Ammon's horn (tissue), 1 donor: ENCODE results near the gene CT55.
"Not testable (repeated sequence)": the region's sequence is repeated elsewhere in the genome, so short reads cannot be mapped to it uniquely, and the experiment has no call there.

Experiments used
- DNase-seq: peaks from one replicate; pipeline ENCODE4 v3.0.0-alpha.2; 2016; ENCODE audit warnings: low spot score

CT55 gene, protein sequence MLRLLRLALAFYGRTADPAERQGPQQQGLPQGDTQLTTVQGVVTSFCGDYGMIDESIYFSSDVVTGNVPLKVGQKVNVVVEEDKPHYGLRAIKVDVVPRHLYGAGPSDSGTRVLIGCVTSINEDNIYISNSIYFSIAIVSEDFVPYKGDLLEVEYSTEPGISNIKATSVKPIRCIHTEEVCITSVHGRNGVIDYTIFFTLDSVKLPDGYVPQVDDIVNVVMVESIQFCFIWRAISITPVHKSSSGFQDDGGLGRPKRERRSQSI

DNA sequence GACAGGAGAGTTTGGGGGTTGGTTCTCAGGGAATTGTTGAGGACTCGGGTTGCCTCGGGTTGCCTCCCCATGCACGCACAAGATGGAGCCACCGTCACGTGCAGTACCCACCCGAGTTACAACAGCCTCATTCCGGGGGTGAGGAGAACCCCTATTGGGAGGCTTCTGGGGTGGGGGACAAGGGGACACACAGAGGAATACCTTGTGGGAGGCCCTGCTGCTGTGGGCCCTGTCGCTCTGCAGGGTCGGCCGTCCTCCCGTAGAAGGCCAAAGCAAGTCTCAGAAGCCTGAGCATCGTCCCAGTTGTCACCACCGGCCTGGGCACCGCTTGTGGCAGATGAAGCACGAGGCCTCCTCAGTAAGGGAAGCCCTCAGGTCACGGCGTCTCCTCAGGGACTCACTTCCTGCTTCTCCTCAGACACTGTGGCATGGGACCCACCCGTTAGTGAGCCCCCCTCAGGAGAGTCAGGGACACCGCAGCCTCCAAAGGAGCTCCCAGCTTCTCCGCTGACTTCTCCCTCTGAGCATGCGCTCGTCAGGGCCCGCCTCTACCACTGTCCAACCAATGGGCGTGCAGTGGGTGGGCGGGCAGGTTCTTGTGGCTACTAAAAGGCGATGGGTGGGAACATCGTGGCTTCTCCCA lies at the start of gene CT55:
Gene CT55, minus strand, starts transcription at position 522 of the 643 bp plus-strand sequence. Its CDS starts 227 bp downstream, at position 295.
- no peak for DNase-seq

DNA sequence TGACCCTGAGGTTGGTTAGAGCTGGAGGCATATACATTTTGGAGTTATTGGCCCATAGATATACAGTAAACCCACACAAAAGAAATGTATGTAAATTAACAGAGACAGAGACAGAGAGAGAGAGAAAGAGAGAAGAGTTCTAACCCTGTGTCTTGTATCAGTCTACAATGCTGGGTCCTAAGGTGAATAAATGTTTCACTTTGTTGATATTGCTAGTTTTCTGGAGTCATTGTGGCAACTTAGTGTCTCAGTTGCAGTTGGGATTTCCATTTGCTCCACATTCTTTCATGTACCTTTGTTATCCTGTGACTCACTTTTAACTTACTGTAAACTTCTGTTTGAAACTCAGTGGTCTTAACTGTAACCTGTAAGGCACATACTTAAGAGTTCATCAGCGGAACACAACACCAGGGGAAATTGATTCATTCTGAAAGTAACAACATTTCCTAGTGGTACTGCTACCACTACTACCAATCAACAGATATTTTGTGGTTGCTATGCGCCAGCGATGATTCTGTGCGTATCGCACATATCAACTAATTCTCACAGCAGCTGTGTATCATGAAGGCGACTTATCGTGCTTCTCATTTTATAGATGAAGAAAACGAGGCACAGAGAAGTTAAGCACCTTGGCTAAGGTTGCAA lies 42.1 kb upstream of the CT55 start:
- DNase-seq = no peak

DNA sequence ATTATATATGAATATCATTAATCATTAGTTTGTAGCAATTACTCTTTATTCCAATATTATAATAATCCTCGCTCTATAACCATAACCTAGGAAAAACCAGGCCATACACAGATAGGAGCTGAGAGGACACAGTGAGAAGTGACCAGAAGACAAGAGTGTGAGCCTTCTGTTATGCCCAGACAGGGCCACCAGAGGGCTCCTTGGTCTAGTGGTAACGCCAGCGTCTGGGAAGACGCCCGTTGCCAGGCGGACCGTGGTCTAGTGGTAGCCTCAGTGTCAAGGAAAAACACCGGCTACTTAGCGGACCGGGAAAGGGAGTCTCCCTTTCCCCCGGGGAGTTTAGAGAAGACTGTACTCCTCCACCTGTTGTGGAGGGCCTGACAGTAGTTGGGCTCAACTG lies 35.2 kb upstream of the CT55 start:
- not testable (repeated sequence) for DNase-seq

DNA sequence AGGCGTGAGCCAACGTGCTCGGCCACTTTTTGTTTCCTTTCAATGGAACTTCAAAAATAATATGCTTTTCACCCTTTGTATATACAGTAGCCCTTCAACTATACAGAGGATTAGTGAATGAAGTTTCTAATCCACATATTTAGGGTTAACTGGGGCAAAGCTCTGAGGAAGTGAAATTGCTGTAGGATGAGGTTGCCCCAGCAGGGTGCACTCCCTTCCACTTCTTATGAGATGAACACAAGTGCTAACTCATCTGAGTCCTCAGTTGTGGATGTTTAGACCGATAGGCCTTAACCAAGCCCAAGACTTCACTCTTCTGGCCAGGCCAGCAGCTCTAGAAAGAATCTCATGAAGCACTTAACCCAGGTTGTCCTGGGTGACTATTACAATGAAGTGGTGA lies 29.1 kb upstream of the CT55 start:
- DNase-seq = no peak

DNA sequence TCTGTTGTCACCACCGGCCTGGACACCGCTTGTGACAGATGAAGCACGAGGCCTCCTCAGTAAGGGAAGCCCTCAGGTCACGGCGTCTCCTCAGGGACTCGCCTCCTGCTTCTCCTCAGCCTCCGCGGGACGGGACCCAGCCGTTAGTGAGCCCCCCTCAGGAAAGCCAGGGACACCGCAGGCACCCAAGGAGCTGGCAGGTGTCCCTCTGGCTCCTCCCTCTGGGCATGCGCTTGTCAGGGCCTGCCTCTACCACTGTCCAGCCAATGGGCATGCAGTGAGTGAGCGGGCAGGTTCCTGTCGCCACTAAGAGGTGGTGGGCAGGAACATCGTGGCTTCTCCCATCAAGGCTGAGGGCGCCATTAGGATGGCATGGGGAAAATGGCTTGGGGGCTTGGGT lies 23.5 kb upstream of the CT55 start:
- DNase-seq = no peak

DNA sequence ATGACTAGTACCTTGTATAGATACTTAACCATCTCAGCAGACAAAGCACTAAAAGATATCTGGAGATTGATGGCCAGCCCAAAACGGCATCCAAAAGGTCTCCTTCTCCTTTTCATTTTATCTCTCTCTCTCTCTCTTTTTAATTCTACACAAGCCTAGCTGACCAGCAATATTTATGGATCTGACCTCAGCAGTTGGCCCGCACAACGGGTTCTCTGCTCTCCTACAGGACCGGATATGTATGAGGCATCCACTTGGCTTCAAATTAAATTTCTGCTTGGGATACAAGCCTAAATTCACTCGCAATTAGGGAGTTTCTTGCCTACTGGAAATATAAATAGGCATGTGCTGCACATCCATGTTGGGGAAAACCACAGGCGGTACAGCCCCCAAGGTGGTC lies 22.5 kb upstream of the CT55 start:
- DNase-seq = no peak

DNA sequence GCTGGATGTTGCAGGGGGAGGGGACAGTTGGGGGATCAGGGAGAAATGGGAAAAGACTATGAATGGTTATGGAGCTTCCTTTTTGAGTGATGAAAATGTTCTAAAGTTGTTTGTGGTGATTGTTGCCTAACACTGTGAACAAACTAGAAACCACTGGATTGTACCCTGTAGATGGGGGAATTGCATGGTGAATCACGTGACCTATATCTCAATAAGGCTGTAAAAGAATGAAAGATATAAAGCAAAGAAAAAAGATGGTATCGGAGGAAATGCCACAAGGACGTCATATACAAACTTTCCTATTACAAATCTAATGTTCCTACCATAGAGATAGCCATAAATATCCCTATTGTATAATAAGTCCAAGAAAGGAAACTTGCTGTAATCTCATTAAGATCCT lies 20.6 kb upstream of the CT55 start:
- no peak for DNase-seq

DNA sequence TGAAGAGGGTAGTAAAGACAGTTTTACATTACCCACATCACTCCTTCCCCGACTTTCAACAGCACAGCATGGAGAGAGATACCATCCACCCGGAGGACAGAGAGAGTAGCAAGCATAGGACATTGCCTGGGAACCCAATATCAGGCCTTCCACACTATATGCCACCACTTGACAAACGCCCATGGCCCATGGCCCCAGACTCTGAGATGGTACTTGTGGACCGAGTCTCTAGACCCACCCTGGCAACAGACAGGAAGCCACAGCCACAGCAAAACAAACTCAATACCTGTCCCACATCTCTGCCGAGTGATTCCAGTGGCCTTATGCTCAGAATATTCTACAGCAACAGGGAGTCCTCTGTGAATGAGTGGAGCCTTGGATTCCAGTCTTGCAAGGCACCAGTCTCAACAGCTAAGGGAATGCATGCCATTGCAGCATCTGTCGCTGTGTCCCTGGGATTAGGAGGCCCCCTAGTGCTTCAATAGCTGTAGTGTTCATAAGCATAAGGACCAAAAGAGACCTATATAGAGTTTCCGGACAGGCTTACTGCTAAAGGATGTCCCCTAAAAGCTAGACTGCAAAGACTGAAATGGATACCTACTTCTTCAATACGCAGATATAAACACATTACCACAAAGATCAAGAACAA lies 14.7 kb upstream of the CT55 start:
- DNase-seq = peak; percentile 41

DNA sequence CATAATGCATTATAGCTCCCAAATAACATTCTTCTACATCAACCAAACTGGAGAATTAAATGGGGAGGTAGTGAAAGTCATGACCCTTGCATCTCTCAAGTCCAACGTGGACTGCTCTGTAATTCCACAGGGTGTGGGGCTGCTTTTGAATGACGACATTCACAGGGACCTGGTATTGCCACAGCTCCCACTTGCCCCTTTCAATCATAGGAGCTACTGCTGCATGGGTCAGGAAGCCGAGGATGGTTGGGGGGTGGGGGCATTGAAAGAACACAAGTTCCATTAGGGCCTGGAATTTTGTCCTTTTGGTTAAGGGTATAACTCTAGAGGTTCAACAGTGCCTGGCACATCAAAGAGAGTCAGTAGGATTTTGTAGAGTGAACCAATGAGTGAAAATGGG lies 7.4 kb upstream of the CT55 start:
- no peak for DNase-seq

DNA sequence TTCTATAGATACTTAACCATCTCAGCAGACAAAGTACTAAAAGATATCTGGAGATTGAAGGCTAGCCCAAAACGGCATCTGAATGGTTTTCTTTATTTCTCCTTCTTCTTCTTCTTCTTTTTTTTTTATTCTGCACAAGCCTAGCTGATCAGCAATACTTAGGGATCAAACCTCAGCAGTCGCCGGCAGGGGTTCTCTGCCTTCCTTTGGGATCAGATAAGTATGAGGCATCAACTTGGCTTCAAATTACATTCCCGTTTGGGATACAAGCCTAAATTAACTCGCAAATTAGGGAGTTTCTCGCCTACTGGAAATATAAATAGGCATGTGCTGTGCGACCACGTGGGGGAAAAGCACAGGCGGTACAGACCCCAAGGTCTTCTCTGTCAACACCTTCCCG lies 730 bp downstream of the CT55 start:
- no peak for DNase-seq

DNA sequence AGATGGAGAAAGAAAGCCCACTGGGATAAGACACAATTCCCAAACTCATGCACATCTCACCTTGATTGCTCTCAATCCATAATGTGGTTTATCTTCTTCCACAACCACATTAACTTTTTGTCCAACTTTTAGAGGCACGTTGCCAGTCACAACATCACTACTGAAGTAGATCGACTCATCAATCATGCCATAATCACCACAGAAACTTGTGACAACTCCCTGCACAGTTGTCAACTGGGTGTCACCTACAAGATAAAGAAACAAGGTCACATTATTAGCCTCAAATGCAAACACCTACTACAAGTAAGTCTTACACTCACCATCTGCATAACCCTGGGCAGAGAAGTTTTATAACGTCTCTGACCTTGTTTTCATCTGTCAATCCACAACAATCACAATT lies 1.7 kb downstream of the CT55 start:
- DNase-seq = not testable (repeated sequence)

DNA sequence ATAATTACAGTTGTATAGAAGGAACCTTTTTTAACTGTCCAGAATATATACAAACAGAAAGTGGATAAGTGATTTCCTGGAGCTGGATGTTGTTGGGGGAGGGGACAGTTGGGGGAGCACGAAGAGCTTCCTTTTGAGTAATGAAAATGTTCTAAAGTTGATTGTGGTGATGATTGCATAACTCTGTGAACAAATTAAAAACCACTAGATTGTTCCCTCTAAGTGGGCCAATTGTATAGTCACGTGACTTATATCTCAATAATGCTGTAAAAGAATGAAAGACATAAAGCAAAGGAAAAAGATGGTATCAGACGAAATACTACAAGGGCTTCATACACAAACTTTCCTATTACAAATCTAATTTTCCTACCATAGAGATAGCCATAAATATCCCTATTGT lies 2.7 kb downstream of the CT55 start:
- DNase-seq = no peak

DNA sequence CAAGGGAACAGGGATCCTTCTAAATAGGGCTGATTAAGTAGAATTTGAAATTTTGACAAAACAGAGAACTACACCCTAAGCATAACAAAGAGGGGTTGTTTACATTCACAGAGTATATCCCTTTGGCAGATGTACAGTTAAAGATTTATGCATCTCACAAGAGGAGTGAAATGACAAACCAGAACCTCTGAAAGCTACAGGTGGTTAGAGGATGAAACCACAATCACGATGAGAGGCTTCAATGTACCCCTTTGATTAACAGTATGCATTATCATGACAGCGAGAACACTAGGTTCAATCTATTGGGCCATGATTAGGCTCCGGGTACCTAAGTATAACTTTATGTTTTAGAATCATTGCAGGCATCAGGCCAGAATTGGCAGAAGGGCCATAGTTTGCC lies 16.5 kb downstream of the CT55 start:
- not testable (repeated sequence) for DNase-seq

DNA sequence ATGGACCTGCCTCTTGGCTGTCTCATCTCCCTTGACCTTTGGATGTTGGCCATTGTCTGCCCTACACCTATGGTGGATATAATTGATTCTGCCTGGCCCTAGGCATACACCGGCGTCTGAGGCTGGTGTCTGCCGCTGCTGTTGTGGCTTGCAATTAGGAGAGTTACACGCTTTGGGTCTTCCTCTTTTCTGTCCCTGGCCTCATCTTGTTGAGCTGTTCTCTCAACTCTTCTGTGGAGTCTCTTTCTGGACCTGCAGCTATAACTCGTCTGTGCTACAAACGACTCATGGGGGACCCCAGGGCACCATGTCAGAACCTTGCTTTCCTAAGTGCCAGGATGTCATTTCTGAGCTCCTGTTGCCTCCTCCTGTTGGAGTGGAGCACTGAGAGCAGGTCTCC lies 45.1 kb downstream of the CT55 start:
- not testable (repeated sequence) for DNase-seq

DNA sequence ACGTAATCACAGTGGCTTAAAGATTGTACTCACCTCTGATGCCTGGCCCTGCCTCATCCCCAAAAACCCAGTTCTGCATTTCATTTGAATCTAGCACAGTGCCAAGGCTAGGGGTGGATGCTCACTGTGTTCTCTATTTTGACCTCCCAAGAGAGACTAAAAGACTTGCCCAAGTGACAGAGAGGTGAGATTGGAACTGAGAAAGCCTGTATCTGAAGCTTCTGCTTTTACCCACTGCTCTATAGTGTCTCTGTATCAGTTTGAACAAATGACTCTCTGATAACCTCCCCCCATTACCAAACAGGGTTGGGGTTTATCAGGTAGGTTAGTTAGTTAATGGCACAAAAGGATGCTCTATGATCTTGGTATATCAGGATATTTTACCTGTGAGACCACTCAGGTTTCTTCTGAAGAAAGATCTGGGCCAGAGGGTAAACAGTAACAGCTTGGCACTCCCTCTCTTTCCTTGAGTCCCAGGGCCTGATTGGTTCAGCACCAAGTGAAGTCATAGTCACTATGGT lies 51.1 kb downstream of the CT55 start, which contains the start of gene ETDB:
Gene ETDB, minus strand, starts transcription at position 471 of the 521 bp plus-strand sequence. CDS start 1,265 bp downstream, outside the sequence.
- not testable (repeated sequence) for DNase-seq

DNA sequence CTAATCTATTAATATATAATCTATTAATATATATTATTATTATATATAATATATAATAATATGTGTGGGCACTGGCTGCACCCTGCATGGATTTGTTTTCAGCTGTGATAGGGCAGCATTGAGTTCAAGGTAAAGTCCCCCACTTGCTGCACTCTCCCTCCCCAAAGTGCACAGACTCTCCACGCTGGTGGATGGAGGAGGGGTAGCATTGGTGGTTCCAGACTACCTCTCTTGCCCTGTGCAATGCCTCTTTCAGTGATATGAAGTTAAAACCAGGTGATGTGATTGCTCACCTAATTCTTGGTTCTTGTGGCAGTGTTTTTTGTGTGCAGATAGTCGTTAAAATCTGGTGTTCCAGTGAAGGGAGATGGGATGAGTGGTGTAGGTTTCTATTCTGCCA lies 55.1 kb downstream of the CT55 start:
- DNase-seq = not testable (repeated sequence)

DNA sequence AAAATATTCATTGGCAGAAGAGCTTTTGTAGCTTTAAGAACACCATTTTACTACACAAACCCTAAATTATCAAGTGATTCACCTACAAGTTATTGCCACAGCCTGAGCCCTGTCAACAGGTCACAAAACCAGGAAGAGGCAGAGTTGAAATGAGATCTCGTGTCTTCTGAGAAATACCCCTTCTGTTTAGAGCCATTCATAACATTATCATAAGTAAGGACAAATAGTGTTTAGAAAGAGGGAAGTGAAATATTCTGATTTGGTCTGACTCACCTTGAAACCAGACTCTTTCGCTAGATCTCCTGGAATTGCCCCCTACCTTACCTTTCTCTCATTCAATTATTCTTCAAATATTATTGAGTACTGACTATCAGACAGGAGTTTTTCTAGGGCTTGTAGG lies 56.8 kb downstream of the CT55 start:
- DNase-seq = no peak

DNA sequence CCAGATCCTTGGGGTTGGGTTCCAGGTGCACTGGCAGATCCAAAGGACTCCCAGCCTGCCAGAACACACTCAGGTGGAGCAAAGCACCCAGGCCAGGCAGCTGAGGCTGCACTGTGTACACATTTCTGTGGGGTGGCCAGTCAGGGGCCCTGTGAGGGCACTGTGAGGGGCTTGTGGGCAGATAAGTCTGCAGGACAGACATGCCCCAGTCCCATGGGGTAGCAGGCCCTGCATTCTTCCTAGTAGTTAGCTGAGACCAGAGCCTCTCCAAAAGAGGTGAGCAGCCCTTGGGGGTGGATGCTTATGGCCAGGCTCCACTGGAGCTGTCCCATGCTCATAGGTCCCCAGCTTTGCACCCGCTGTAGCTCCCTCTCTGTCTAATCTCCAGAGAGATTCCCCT lies 58.5 kb downstream of the CT55 start:
- no peak for DNase-seq

DNA sequence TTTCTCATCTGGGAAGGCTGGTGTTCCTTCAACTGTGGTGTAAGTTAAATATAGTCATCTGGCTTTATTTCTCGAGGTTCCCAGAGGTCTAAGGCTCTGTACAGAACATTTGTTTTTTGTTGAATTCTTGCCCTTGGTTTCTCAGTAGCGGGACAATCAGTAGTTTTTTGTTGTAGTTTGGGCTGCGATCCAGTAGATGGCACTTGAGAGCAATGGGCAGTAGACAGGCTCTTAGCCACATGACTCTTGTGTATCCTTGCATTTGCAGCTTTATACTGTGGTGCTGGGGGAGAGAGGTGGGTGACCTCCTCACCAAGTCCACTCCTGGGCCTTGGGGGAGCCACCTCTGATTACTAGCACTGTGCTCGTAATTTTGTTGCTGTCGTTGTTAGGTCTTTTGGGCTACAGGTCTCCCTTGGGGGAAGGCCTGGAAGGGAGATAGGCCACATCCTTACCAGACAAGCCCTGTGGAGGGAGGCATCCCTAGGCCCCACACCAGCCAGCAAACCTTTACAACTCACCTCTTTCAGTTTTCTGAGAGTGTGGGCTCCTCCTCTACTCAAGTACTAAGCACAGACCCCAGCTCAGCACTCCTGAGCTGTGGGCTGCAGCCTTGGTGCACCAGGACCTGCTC lies 59.0 kb downstream of the CT55 start:
- peak; percentile 19 for DNase-seq

DNA sequence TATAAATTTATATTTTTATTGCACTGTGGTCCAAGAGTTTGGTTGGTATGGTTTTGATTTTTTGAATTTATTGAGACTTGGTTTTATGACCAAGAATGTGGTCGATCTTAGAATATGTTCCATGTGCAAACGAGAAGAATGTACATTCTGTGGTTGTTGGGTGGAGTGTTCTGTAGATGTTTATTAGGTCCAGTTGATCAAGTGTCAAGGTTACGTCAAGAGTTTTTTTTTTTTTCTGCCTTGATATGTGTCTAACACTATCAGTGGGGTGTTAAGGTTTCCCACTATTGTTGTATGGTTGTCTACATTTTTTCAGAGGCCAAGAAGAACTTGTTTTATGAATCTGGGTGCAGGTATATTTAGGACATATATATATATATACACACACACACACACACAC lies 61.6 kb downstream of the CT55 start:
- no peak for DNase-seq
